NAMALWA (cell line): ENCODE measurements around the gene ZNF519.
"Not testable (repeated sequence)": the region's sequence is repeated elsewhere in the genome, so short reads cannot be mapped to it uniquely, and the experiment has no call there.

Experiments used
- DNase-seq: peaks from one replicate; pipeline ENCODE4 v3.0.0-alpha.2; 2015; ENCODE audit warnings: low spot score

ZNF519 gene

DNA sequence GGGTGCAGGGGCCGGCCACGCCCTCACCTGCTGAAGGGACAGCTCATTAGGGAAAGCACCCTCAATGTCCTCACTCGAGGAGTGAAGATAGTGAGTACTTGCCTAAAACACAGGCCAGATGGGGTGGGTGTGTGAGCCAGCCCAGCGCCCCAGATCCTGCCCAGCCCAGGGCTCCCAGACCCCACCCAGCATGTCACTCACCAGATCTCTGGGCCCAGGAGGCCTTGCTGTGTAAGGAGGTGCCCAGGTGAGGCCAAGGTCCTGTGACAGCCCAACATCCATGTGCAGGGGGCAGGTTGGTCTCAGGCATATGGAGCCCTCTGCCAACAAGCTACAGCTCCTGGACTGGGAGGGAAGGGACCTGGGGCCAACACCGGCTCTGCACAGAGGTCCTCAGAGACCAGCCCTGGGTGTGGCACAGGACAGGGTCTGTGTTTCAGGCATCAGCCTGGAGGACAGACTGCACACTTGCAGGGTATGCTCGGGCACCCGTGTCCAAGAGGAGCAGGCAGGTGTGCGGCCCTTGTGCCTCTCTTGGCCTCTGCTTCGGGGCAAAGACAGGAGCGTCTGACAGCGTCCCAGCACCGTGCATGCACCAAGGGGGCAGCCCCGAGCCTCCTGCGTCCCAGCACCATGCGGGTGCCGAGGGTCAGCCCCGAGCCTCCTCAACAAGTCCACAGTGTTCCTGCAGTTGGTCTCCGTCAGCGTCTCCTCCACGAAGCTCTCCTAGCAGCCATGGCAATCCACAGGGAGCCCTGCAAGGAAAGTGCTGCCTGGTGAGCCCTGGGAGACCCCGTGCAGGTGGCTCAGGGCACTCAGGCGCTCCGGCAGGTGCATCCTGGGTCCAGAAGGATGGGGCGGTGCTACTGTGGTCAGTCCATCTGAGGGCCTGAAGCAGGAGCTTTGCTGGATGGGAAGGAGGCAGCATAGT is 16.0 kb upstream of the ZNF519 start:
- not testable (repeated sequence) for DNase-seq

DNA sequence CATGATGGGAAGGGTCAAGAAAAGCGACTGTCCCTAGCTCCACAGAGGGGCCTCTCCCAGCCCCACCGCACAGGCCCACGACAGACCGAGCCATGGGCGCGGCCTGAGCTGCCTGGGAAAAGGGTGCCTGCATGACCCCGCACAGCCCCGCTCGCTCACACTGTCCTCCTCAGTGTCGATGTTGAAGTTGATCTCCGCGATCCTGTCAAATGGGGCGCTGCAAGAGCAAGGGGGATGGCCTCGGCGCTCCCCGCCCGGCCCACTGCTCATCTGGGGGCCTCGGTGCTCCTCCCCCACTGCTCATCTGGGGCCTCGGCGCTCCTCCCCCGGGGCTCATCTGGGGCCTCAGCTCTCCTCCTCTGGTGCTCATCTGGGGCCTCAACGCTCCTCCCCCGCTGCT is 14.5 kb upstream of the ZNF519 start:
- DNase-seq = not testable (repeated sequence)

DNA sequence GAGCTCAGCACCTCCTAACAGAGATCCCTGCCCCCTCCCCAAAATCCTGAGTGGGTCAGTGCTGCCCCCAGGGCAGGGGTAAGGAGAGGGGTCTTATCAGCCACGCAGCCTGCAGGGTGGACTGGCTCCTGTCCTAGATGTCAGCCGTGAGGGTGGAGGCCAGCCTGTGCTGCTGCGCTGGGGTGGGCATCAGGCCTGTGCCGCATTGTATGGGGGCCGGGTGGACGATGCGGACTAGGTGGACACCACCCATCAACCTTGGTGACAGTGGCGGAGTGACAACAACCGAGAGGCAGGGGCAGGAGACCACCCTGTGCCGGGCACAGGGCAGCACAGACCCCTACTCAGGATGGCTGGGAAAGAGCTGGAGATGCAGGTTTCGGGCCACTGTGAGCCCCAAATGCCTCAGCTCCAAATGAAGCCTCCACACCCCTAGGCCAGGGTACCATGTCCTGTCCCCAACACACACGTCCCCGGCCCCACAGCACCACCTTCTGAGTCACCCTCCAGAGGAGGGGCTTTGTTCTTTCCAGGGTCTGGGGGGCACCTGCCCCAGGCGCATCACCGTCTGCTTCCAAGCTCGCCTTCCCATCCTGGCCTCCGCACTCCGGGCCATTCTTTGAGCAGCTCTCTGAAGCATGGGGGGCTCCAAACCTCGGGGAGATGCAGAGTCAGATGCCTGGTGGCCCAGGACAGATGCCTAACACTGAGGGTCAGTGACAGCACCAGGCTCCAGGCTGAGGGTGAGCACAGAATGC is 13.5 kb upstream of the ZNF519 start:
- DNase-seq = not testable (repeated sequence)

DNA sequence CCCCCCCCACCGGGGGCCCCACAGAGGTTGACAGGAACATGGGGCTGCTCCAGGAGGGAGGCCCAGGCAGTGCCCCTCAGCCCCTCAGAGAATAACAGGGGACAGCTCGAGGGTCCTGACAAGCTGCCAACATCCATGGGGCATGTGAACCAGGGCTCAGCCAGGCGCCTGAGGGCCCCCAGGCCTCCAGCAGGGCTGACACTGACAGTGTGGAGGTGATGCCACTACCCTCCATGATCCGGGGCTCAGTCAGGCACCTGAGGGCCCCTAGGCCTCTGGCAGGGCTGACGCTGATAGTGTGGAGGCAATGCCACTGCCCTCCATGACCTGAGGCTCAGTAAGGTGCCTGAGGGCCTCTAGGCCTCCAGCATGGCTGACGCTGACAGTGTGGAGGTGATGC is 12.8 kb upstream of the ZNF519 start:
- not testable (repeated sequence) for DNase-seq

DNA sequence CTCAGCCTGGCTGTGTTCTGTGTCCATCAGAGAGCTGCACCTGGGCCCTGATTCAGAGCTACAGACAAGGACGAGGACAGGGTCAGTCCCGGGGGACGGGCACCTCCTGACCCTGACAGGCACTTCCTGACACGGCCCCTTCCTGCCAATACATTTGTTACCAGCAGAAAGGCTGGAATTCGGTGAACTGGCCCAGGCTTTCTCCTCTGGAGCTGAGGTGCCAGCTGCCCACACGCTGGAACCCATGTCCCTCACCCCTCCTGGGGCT is 12.3 kb upstream of the ZNF519 start:
- DNase-seq = no peak

DNA sequence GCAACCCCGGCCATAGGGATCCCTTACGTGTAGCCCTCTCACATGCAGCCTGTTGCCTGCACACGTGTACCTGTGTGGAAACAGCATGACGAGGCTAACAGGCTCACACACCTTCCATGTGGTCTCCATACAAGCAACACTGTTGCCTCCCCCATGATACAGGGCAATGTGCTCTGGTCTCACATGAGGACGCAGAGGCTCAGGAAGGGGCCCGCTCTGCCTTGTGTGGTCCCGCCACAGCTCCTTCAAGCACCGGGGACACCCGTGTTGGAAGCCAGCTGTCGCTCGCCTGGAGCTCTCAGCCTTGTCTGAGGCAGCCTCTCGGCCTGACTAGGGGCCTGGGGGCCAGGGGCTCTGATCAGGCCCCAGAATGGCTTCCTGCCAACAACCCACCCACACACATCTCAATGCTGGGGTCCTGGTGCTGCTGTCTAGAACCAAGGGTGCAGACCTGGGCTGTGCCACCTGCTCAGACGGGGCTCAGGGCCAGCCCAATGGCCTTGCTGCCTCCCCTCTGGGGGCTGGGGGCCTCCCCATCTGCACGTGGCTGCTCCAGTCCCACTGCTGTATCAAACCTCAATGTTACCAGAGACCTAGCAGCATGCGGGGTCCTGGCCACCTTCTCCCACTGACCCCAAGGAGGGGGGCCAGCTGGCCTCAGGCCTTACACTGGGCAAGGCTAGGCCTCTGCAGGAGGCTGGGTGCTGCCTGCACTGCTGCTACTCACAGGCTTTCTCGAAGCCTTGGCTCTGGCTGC is 11.8 kb upstream of the ZNF519 start:
- DNase-seq = not testable (repeated sequence)

DNA sequence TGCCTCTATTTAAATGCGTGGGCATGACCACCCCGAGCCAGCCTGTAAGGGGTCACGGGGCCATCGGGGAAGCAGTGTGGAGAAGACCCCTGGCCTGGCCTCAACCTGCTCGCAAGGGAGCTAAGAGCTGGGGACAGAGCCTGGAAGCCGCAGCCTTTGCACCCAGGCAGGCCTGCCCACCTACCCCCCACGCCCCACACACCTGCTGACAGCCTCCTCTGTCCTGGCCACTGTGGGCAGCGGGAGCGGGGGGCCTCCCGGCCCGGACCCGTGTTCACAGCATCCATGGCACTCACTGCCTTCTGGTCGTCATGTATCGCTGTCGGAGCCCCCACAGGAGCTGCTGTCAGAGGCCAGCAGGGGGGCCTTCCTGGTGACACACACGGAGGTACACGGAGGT is 11.2 kb upstream of the ZNF519 start:
- DNase-seq = not testable (repeated sequence)

DNA sequence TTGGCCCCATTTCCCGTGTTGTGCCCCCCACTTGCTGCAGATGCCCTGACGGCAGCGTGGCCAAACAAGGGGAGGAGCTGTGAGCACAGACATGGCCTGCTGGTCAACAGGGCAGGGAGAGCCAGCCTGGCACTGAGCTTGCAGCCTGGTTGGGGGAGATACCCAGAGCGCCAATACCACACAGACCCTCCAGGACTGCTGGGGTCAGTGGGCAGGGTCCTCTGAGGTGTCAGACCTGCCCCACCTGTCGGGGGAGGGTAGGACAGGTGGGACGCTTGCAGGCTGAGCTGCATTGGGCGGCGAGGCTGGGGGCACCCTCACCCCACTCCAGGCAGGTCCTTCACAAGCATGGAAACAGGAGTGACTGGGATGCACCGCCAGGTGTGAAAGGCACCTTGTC is 9.9 kb upstream of the ZNF519 start:
- DNase-seq = not testable (repeated sequence)

DNA sequence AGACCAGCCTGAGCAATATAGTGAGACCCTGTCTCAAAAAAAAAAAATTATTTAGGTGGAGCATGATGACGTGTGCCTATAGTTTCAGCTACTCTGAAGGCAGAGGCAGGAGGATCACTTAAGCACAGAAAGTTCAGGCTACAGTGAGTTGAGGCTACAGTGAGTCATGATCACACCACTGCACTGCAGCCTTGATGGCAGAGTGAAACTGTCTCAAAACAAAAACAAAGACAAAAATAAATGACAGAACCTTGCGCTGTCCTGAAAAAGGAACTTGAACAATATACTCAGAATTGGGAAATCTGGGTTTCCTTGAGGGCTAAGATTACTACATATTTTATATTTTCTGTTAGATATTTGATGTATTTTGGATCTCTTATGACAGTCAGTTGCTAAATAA is 7.3 kb upstream of the ZNF519 start:
- not testable (repeated sequence) for DNase-seq

DNA sequence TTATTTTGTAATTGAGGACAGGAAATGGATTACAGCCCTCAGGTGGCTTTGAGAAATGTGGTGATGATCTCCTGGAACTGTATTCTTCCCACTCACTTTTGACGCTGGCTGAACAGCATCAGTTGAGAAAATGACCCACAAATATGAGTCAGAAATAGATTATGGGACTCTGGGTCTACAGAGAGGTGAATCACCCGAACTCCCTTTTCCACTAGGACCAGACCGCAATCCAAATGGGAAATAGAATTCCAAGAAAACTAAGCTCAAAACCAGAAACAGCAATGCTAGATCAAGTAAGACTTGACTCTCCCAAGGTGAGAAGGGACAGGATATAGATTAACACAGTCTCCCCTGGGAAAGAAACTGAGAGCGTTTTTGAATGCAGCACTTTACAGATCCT is 5.7 kb upstream of the ZNF519 start:
- DNase-seq = not testable (repeated sequence)

DNA sequence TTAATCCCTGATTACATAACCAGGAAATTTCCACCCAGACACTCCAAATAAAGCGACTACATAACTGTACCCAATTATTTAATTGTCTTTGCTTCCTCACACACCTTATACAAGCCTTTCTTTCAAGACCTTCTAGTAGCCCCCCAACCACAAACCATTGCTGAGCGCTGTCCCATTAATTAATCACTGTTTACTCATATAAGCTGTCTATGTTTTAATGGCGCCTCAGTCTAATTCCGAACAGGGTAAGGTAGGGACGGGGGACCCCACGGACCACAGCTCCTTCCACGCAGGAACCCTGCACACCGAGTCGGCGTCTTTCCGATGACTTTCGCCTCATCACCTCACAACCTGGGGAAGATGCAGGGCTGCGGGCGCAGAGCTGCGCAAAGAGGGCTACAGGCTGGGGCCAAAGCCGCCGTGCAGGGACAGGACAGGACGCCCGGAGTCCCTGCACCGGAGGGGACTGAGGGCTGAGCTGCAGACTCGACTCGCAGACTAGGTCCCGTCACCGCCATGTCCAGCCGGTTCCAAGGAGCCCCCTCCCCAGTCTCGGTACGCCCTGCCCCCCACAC is 452 bp downstream of the ZNF519 start:
- DNase-seq = peak; percentile 15

DNA sequence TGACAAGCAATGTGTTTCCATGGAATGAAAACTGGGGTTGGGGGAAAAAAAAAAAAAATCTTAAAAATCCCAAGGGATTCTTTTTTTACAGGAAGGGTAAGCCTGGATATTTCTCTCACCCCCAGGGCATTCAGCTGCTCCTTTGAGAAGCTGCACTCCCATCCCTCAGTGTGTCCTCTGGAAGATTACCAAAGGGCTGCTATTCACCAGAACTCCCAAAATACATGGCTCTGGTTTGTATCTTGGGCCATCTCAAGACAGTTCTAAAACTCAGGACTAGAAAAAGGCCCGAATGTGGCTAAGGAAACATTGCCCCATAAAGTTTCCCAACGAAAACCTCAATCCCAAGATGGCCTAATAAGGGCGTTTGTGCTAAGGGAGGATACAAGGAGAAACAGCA is 1.4 kb downstream of the ZNF519 start:
- not testable (repeated sequence) for DNase-seq

DNA sequence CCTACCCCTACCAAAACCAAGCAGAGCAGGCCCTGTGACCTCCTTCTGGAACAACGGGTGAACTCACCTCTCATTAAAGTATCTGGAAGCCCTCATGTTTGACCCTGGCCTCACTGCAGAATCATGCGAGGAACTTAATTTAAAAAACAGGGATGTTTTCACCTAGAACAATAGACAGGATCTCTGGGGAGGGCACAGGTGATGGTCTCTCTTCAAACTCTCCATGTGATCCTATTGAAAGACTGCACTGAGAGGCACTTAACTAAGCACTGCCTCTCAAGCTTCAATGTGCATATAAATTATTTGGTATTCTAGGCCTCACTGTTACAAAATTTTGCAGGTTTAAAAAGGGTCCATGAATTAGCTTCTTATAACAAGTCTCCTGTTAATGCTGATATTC is 7.5 kb downstream of the ZNF519 start:
- no peak for DNase-seq

DNA sequence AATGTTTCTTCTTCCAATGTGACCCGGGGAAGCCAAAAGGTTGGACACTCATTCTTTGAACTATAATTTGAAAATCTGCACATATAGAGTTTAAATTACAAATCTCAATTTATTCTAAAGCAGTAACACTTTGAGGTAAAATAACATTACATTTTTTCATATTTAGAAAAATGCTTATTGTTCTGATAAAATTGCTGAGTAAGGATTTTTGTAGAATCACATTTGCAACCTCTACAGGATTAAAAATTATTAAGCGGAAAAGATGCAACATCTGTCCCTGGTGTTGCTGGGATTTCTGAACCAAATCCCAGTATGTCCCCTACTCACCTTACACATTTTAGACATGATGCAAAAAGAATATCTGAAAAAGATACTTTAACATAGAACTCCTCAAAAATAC is 10.1 kb downstream of the ZNF519 start:
- DNase-seq = no peak

DNA sequence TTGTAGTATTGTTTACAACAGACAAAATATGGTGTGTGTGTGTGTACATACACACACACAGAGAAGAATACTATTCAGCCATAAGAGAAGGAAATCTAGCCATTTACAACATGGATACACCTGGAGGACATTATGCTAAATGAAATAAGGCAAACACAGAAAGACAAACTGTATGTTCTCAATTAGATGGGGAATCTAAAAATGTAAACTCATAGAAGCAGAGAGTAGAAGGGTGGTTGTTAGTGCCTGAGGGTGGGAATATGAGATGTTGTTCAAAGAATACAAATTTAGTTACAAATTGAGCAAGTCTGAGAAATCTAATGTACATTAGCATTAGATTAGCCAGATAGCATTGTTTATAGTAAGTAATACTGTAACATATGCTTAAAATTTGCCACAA is 11.3 kb downstream of the ZNF519 start:
- no peak for DNase-seq

DNA sequence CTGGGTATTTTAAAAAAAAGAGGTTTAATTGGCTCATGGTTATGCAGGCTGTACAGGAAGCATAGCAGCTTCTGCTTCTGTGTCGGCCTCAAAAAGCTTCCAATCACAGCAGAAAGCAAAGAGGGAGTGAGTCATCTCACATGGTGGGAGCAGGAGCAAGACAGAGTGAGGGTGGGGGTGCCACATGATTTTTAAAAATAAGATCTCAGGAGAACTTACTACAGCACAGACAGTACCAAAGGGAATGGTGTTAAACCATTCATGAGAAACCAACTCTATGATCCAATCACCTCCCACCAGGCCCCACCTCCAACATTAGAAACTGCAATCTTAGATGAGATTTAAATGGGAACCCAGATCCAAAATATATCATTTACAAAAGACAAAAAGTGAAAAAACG is 14.6 kb downstream of the ZNF519 start:
- DNase-seq = no peak

DNA sequence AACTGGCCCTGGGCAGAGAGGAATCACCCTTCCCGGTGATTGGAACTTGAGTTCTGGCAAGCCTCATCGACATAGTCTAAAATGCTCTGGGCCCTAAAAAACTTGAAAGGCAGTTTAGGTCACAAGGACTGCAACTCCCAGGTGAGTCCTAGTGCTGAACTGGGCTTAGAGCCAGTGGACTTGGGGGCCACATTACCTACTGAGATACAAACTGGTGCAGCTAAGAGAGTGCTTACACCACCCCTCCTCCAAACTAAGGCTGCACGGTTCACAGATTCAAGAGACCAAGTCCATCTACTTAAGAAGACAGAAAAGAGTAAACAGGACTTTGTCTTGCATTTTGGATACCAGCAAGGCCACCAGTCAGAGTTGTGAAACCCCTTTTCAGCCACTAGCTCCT is 25.3 kb downstream of the ZNF519 start:
- DNase-seq = no peak

DNA sequence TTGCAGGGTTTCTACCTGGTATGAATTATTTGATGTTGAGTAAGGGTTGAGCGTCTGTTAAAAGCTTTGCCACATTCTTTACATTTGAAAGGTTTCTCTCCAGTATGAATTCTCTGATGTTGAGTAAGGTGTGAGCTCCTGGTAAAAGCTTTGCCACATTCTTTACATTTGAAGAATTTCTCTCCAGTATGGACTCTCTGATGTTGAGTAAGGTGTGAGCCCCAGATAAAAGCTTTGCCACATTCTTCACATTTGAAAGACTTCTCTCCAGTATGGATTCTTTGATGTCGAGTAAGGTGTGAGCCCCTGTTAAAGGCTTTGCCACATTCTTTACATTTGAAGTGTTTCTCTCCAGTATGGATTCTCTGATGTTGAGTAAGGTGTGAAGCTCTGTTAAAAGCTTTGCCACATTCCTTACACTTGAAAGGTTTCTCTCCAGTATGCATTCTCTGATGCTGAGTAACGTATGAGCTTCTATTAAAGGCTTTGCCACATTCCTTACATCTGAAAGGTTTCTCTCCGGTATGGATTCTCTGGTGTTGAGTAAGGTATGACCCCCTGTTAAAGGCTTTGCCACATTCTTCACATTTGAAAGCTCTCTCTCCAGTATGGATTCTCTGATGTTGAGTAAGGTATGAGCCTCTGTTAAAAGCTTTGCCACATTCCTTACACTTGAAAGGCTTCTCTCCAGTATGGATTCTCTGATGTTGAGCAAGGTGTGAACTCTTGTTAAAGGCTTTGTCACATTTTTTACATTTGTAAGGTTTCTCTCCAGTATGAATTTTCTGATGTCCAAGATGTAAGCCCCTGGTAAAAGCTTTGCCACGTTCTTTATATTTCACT is 27.1 kb downstream of the ZNF519 start:
- DNase-seq = no peak

DNA sequence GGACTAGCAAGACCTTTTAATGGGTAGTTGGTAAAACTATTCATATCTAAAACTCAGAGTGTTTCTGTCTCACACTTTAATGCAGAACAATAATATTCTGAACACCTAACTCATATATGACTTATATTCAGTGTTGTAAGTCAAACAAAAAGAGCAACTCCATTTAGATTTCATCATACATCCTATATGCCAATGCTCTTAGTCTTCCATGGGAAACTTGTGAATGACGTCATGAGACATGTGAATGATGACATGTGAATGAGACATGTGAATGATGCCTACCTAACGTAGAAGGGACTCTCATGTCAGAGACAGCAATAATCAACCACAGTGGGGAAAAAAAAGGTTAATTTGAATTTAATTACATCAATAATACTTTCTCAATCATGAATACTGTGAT is 28.0 kb downstream of the ZNF519 start:
- DNase-seq = no peak

DNA sequence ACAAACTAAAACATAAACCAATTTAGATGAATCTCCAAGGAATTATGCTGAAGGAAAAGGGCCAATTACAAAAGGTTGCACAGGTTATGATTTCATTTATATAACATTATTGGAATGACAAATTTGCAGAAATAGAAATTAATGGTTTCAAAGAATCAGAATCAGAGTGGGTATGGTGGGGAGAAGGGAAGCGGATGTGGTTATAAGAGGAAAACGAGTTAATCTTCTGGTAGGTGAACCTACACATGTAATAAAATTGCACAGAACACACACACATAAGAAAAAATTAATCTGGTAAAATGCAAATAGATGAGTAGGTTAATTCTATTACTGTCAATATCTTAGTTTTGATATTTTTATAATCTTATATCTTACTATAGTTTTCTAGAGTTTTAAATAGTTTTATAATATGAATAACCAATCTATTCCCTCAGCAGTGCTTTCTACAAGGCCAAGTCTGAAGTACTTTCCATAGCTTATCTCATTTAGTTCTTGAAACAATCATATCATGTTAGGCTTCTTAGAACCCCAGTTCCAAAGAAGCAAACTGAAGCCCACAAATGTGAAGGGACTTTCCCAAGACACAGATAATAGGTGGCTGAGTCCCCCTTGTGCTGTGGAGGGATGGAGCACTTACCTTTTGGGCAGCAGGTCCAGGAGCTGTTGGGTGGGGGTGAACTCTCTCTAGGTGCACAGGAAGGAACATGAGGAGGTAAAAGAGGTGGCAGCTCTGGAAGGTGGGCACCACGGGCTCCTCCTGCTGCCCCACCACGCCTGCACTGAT is 31.5 kb downstream of the ZNF519 start:
- DNase-seq = no peak

DNA sequence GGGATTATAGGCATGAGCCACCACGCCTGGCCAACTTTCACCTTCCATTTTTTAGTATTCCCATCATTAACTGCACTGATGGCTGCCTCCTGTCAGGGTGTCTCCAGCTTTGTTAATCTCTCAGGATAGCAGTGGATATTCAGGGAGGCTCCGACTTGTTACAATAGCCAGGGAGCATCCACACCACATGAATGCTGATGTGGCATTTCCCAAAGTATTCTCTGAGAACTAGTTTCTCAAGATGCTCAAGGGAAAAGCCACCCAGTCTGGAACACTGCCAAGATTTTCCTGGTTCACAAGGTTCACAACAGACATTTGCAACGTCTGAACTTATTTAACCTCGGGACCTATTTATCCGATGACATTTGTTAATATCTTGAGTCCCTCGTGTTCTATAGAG is 33.8 kb downstream of the ZNF519 start:
- no peak for DNase-seq
